ENCODE results near the gene PPFIA3. TPM values are rescaled to one million over a fixed set of nuclear protein-coding genes. Genes with fewer than 3 reads are reported as not detected.

Gene PPFIA3
- total RNA-seq, 1 experiment from 2014 or later, result 27.3 TPM

- H3K4me1 Mint-ChIP-seq, result peaks cover 22% of the 10 kb centered on the region
- H3K4me3 Mint-ChIP-seq, result peak overlapping the region; percentile 15
- DNase-seq (ENCODE audit: low spot score), result no peak
- TF ChIP-seq FOXP1 (CRISPR knock-in tag; IDR thresholded peaks at IDR 0.05; ENCODE audit: borderline replicate concordance) (no peak), E2F5 (CRISPR knock-in tag; IDR thresholded peaks at IDR 0.05) (no peak), SMAD3 (CRISPR knock-in tag; IDR thresholded peaks at IDR 0.05; ENCODE audit: borderline replicate concordance) (no peak), HMGXB4 (CRISPR knock-in tag; IDR thresholded peaks at IDR 0.05) (no peak), GRHL2 (CRISPR knock-in tag; IDR thresholded peaks at IDR 0.05; ENCODE audit: insufficient replicate concordance, severe bottlenecking) (no peak), ARID4B (CRISPR knock-in tag; IDR thresholded peaks at IDR 0.05; ENCODE audit: borderline replicate concordance) (no peak), ZNF425 (CRISPR knock-in tag; conservative IDR thresholded peaks at IDR 0.05) (no peak), ZNF671 (CRISPR knock-in tag; IDR thresholded peaks at IDR 0.05) (no peak), ZNF121 (CRISPR knock-in tag; IDR thresholded peaks at IDR 0.05) (no peak), FOXK1 (CRISPR knock-in tag; IDR thresholded peaks at IDR 0.05) (no peak)
- TF ChIP-seq, protein P1, sequence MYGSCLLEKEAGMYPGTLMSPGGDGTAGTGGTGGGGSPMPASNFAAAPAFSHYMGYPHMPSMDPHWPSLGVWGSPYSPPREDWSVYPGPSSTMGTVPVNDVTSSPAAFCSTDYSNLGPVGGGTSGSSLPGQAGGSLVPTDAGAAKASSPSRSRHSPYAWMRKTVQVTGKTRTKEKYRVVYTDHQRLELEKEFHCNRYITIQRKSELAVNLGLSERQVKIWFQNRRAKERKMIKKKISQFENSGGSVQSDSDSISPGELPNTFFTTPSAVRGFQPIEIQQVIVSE (CRISPR knock-in tag; IDR thresholded peaks at IDR 0.05; ENCODE audit: borderline replicate concordance), result no peak
- POLR2A ChIA-PET, result interaction anchor here (0.7 kb wide), 1 partner anchor 218 kb away, joined by 3 read pairs; no protein-coding TSS in a partner anchor
- no peaks in the 10 kb centered on the region for H3K9me3 Mint-ChIP-seq
- H3K36me3 Mint-ChIP-seq, result peaks cover 11% of the 10 kb centered on the region
- CTCF ChIA-PET, result interaction anchor here (0.7 to 2.9 kb wide), 3 partner anchors 43 to 85 kb away, joined by 3 to 12 read pairs (median 10); no protein-coding TSS in a partner anchor
- H3K27ac Mint-ChIP-seq, result no peak overlapping the region; the same call in 1 of the 2 replicates
- no peak for ATAC-seq
- H3K27me3 Mint-ChIP-seq (ENCODE audit: low read depth), result peaks cover 35% of the 10 kb centered on the region
Measured at GRCh38 chr19:49140951-49141350, 21.6 kb downstream of the PPFIA3 start.

DNA sequence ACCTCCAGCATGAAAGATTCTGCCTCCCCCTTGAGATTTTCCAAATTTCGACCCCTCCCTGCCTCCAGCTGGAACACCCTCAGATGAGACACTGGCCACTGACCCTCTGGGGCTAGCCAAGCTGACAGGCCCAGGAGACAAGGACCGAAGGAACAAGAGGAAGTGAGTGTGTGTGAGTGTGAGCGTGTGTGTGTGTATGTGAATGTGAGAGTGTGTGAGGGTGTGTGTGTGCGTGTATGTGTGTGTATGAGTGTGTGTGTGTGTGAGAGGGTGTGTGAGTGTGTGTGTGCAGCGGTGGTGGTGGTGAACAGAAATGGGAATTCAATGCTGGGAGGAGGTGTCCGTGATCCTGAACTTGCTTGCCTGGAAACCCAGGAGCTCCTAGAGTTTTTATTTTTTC, 22.0 kb downstream of the PPFIA3 start:
- Mint-ChIP-seq H3K27me3 (ENCODE audit: low read depth) (peaks cover 35% of the 10 kb centered on the region), H3K9me3 (no peaks in the 10 kb centered on the region), H3K36me3 (peaks cover 8% of the 10 kb centered on the region), H3K4me1 (peaks cover 21% of the 10 kb centered on the region), H3K27ac (no peak overlapping the region; the same call in 1 of the 2 replicates), H3K4me3 (peak overlapping the region; percentile 15)
- DNase-seq (ENCODE audit: low spot score), result no peak
- no peak for TF ChIP-seq CREM (CRISPR knock-in tag; IDR thresholded peaks at IDR 0.05)
- ChIA-PET CTCF (interaction anchor here (2.9 kb wide), 1 partner anchor 58 kb away, joined by 10 read pairs; no protein-coding TSS in a partner anchor), POLR2A (no interaction called here)
- no peak for ATAC-seq
